MM.1S (cell line): ENCODE data around the gene MGST2.

Source experiments
- EZH2 ChIP-seq: fragments of 300-600 bp; sonication (generic); optimal IDR thresholded peaks from 2 replicates; pipeline ENCODE3; 2017; ENCODE audit warnings: low read depth, mild to moderate bottlenecking, antibody characterized with exemption, low read length, mixed read lengths
- TF ChIP-seq, protein P1 (sequence below): fragments of 300-600 bp; sonication (generic); IDR thresholded peaks from 2 replicates; pipeline ENCODE4 v1.5.1; 2016; ENCODE audit warnings: antibody characterized with exemption, low read length, mixed read lengths

DNA sequence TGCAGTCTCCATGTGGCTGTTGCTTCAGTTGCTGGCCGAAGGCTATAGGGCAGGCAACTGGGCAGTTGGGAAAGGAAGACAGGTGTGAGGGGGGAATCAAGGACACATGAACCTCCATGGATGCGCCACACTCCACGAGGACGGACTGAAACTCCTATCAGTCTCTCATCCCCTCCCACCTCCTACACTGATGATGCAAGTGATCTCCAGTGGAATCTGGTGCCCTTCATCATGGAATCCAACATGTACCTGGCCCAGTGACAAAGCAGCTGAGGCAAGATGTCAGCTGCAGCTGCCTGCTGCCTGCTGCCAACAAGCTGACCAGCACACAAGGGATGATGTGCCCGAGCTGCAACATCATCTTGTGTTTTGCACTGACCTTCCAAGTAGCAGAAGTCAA is 26.0 kb upstream of the MGST2 start:
- TF ChIP-seq, protein P1, sequence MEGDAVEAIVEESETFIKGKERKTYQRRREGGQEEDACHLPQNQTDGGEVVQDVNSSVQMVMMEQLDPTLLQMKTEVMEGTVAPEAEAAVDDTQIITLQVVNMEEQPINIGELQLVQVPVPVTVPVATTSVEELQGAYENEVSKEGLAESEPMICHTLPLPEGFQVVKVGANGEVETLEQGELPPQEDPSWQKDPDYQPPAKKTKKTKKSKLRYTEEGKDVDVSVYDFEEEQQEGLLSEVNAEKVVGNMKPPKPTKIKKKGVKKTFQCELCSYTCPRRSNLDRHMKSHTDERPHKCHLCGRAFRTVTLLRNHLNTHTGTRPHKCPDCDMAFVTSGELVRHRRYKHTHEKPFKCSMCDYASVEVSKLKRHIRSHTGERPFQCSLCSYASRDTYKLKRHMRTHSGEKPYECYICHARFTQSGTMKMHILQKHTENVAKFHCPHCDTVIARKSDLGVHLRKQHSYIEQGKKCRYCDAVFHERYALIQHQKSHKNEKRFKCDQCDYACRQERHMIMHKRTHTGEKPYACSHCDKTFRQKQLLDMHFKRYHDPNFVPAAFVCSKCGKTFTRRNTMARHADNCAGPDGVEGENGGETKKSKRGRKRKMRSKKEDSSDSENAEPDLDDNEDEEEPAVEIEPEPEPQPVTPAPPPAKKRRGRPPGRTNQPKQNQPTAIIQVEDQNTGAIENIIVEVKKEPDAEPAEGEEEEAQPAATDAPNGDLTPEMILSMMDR: no peak
- no peak for TF ChIP-seq EZH2
